GM12892 (cell line): Measurements from ENCODE around the gene OSBPL5.

ENCODE experiments used
- POLR2A ChIP-seq: IDR thresholded peaks from 2 replicates; pipeline ENCODE4 v1.6.1; 2011; ENCODE audit warnings: low read depth, low read length, control low read depth
- POLR2AphosphoS5 ChIP-seq: IDR thresholded peaks from 2 replicates; pipeline ENCODE4 v1.6.1; 2011; ENCODE audit warnings: low read depth, low read length, control low read depth
- TAF1 ChIP-seq: IDR thresholded peaks from 2 replicates; pipeline ENCODE4 v1.6.1; 2011; ENCODE audit warnings: low read depth, mild to moderate bottlenecking, control low read depth, low read length, borderline replicate concordance

- TF ChIP-seq POLR2A = no peak
- no peak for TF ChIP-seq POLR2AphosphoS5
- TF ChIP-seq TAF1 = no peak
Observed at GRCh38 chr11:3169255-3170043, 4.3 kb upstream of the OSBPL5 start.
